ENCODE data around the gene TPO. TPM values are rescaled to one million over a fixed set of nuclear protein-coding genes. Genes with fewer than 3 reads are reported as not detected.
"Not testable (repeated sequence)": the region's sequence is repeated elsewhere in the genome, so short reads cannot be mapped to it uniquely, and the experiment has no call there.

Gene TPO
- total RNA-seq, 2 donors from 2014 or later = not detected

DNA sequence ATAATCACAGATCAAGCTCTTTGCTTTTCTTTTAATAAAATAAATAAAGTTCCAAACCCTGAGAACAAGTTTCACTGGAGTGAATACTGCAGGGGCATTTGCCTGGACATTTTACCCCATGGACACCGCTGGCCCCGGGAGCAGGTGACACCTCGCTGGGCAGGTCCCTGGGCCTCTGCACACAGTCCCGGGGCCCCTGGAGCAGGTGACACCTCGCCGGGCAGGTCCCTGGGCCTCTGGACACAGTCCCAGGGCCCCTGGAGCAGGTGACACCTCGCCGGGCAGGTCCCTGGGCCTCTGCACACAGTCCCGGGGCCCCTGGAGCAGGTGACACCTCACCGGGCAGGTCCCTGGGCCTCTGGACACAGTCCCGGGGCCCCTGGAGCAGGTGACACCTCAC lies 1.6 kb downstream of the TPO start:
- H3K9me3 Mint-ChIP-seq; H3K36me3 Mint-ChIP-seq (ENCODE audit: insufficient read depth in 2 of 2); H3K27me3 Mint-ChIP-seq (ENCODE audit: low read depth); H3K27ac Mint-ChIP-seq; ATAC-seq (replicated peaks in 1 of 2); H3K4me1 Mint-ChIP-seq (ENCODE audit: low read depth); DNase-seq; H3K4me3 Mint-ChIP-seq: not testable (repeated sequence)

DNA sequence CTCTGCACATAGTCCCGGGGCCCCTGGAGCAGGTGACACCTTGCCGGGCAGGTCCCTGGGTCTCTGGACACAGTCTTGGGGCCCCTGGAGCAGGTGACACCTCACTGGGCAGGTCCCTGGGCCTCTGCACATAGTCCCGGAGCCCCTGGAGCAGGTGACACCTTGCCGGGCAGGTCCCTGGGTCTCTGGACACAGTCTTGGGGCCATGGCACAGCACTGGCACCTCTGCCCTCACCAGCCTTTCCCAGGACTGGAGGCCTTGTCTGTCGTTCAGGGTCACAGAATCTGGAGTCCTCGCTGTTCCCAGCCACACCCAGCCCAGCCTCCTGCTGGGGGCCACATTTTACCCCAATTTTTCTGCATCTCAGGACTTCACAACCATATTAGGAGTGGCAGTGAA lies 2.2 kb downstream of the TPO start:
- Mint-ChIP-seq H3K4me1 (ENCODE audit: low read depth) (no peaks in the 10 kb centered on the region), H3K36me3 (ENCODE audit: insufficient read depth in 2 of 2) (no peaks in the 10 kb centered on the region), H3K4me3 (no peak overlapping the region), H3K27me3 (ENCODE audit: low read depth) (no peaks in the 10 kb centered on the region), H3K9me3 (no peaks in the 10 kb centered on the region), H3K27ac (no peak overlapping the region)
- ATAC-seq (replicated peaks in 1 of 2) = no peak
- DNase-seq = no peak

DNA sequence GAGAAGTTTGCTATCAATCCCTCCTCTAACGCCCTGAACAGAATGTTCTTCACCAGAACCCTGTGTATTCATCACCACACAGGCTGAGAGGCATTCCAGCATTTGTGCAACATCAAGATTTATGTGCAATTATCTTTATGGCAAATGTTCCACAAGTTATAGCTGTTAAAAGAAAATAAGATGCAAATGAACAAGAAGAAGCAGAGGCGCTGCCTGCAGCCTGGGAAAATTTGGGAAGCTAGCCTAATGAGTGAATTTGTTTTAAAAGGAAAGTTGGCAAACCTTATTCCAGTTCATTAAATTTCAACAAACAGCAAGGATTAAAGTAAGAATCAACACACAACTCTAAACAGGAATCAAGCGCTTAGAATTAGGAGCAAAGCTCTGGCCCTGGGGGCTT lies 5.3 kb downstream of the TPO start:
- Mint-ChIP-seq H3K36me3 (ENCODE audit: insufficient read depth in 2 of 2) (no peaks in the 10 kb centered on the region), H3K4me3 (no peak overlapping the region), H3K27ac (no peak overlapping the region), H3K27me3 (ENCODE audit: low read depth) (no peaks in the 10 kb centered on the region), H3K9me3 (no peaks in the 10 kb centered on the region), H3K4me1 (ENCODE audit: low read depth) (no peaks in the 10 kb centered on the region)
- no peak for ATAC-seq (replicated peaks in 1 of 2)
- no peak for DNase-seq

GRCh38 chr2:1420746-1421480 lies 7.7 kb downstream of the TPO start:
- peaks cover 7% of the 10 kb centered on the region for H3K27me3 Mint-ChIP-seq (ENCODE audit: low read depth)
- H3K9me3 Mint-ChIP-seq = no peaks in the 10 kb centered on the region
- H3K36me3 Mint-ChIP-seq (ENCODE audit: insufficient read depth in 2 of 2) = no peaks in the 10 kb centered on the region
- DNase-seq (no peak), ATAC-seq (replicated peaks in 1 of 2) (no peak)
- H3K4me3 Mint-ChIP-seq = no peak overlapping the region
- H3K27ac Mint-ChIP-seq = no peak overlapping the region
- no peaks in the 10 kb centered on the region for H3K4me1 Mint-ChIP-seq (ENCODE audit: low read depth)

DNA sequence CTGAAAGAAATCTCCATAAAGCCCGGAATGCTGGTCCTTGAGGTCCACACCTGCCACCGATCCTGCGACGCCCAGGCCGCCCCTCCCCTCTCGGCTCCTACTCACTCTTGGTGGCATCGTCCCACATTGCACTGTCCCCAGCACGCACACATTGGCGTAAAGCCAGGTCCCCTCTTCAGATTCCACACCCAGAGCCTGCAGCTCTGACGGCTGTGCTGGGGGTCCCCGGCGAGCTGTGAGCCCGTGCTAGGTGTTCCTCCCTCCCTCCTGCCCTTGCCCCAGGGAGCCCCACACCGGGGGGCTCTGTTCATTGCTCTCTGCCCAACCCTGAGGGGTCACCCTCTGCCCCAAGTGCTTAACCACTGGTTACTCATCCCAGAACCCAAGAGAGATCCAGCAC lies 8.5 kb downstream of the TPO start:
- Mint-ChIP-seq H3K27ac (no peak overlapping the region), H3K9me3 (no peaks in the 10 kb centered on the region), H3K4me3 (no peak overlapping the region), H3K27me3 (ENCODE audit: low read depth) (peaks cover 7% of the 10 kb centered on the region), H3K36me3 (ENCODE audit: insufficient read depth in 2 of 2) (no peaks in the 10 kb centered on the region), H3K4me1 (ENCODE audit: low read depth) (no peaks in the 10 kb centered on the region)
- DNase-seq = no peak
- no peak for ATAC-seq (replicated peaks in 1 of 2)

- Mint-ChIP-seq H3K9me3 (no peaks in the 10 kb centered on the region), H3K4me3 (no peak overlapping the region), H3K4me1 (ENCODE audit: low read depth) (no peaks in the 10 kb centered on the region), H3K27ac (no peak overlapping the region), H3K36me3 (ENCODE audit: insufficient read depth in 2 of 2) (no peaks in the 10 kb centered on the region), H3K27me3 (ENCODE audit: low read depth) (peaks cover 7% of the 10 kb centered on the region)
- ATAC-seq (replicated peaks in 1 of 2) (no peak), DNase-seq (no peak)
Observed at GRCh38 chr2:1422131-1422530, 8.9 kb downstream of the TPO start.

DNA sequence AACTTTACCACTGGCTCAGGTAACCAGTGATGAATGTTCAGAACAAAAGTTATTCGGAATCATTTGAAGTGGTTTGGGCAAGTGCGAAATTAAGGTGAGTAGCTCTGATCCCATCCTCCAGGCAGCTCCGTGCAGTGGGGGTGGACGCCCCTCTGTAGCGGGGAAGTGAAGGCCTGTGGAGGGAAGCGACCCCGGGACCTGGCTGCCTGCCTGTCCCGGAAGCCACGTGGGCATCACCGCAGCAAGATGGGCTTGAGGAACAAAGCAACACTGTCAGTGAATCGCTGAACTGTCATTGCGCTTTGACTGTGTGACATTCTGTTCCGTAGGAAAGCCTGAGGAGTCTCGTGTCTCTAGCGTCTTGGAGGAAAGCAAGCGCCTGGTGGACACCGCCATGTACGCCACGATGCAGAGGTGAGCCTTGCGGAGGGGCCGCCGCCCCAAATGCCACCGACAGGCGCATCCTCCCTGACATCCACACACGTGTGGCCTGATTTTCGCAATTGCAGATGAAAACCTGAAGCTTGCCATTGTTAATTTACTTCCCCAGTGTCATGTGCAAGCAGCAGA lies 9.5 kb downstream of the TPO start:
- Mint-ChIP-seq H3K36me3 (ENCODE audit: insufficient read depth in 2 of 2) (no peaks in the 10 kb centered on the region), H3K27me3 (ENCODE audit: low read depth) (peaks cover 7% of the 10 kb centered on the region), H3K9me3 (no peaks in the 10 kb centered on the region), H3K27ac (no peak overlapping the region), H3K4me1 (ENCODE audit: low read depth) (no peaks in the 10 kb centered on the region), H3K4me3 (no peak overlapping the region)
- ATAC-seq (replicated peaks in 1 of 2) = no peak
- no peak for DNase-seq

DNA sequence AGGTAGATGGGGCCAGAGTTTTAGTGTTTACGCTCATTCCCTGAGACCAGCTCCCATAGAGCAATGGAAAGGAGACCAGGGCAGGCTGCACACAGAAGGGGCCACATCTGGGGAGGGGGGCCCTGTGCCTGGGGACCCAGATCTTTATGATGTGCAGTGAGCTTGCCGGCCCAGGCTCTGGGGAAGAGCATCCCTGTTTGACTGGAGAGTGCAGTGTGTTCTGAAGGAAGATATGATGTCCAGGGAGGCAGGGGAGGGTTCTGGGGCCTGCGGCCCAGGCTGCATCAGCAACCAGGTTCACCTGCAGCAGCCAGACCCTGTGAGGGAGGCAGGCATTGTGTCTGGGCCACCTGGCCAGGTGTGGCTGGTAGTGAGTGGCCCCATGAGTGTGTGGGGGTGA lies 13.8 kb downstream of the TPO start:
- Mint-ChIP-seq H3K9me3 (no peaks in the 10 kb centered on the region), H3K4me1 (ENCODE audit: low read depth) (no peaks in the 10 kb centered on the region), H3K36me3 (ENCODE audit: insufficient read depth in 2 of 2) (no peaks in the 10 kb centered on the region), H3K4me3 (no peak overlapping the region), H3K27ac (no peak overlapping the region), H3K27me3 (ENCODE audit: low read depth) (peaks cover 7% of the 10 kb centered on the region)
- no peak for DNase-seq
- no peak for ATAC-seq (replicated peaks in 1 of 2)

GRCh38 chr2:1429895-1430294 lies 16.6 kb downstream of the TPO start:
- Mint-ChIP-seq H3K27me3 (ENCODE audit: low read depth) (peaks cover 6% of the 10 kb centered on the region), H3K4me1 (ENCODE audit: low read depth) (no peaks in the 10 kb centered on the region), H3K9me3 (no peaks in the 10 kb centered on the region), H3K36me3 (ENCODE audit: insufficient read depth in 2 of 2) (no peaks in the 10 kb centered on the region), H3K27ac (no peak overlapping the region), H3K4me3 (no peak overlapping the region)
- ATAC-seq (replicated peaks in 1 of 2) (no peak), DNase-seq (no peak)

- no peak for ATAC-seq (replicated peaks in 1 of 2)
- H3K4me3 Mint-ChIP-seq = no peak overlapping the region
Observed at GRCh38 chr2:1430491-1430890, 17.2 kb downstream of the TPO start.

GRCh38 chr2:1431886-1432400 lies 18.7 kb downstream of the TPO start:
- no peaks in the 10 kb centered on the region for H3K27me3 Mint-ChIP-seq (ENCODE audit: low read depth)
- H3K4me3 Mint-ChIP-seq = no peak overlapping the region
- ATAC-seq (replicated peaks in 1 of 2) (no peak), DNase-seq (no peak)
- H3K4me1 Mint-ChIP-seq (ENCODE audit: low read depth) = no peaks in the 10 kb centered on the region
- no peaks in the 10 kb centered on the region for H3K9me3 Mint-ChIP-seq
- H3K27ac Mint-ChIP-seq = no peak overlapping the region
- H3K36me3 Mint-ChIP-seq (ENCODE audit: insufficient read depth in 2 of 2) = no peaks in the 10 kb centered on the region

More at GRCh38 chr2:1430491-1430890, 17.2 kb downstream of the TPO start:
- no peaks in the 10 kb centered on the region for H3K9me3 Mint-ChIP-seq
- no peaks in the 10 kb centered on the region for H3K27me3 Mint-ChIP-seq (ENCODE audit: low read depth)
- H3K36me3 Mint-ChIP-seq (ENCODE audit: insufficient read depth in 2 of 2) = no peaks in the 10 kb centered on the region
- no peaks in the 10 kb centered on the region for H3K4me1 Mint-ChIP-seq (ENCODE audit: low read depth)
- no peak overlapping the region for H3K27ac Mint-ChIP-seq
- no peak for DNase-seq

GRCh38 chr2:1432726-1433125 lies 19.5 kb downstream of the TPO start:
- H3K4me1 Mint-ChIP-seq (ENCODE audit: low read depth) = no peaks in the 10 kb centered on the region
- H3K9me3 Mint-ChIP-seq = no peaks in the 10 kb centered on the region
- DNase-seq = no peak
- no peak overlapping the region for H3K4me3 Mint-ChIP-seq
- no peaks in the 10 kb centered on the region for H3K36me3 Mint-ChIP-seq (ENCODE audit: insufficient read depth in 2 of 2)
- no peaks in the 10 kb centered on the region for H3K27me3 Mint-ChIP-seq (ENCODE audit: low read depth)
- no peak for ATAC-seq (replicated peaks in 1 of 2)
- no peak overlapping the region for H3K27ac Mint-ChIP-seq

DNA sequence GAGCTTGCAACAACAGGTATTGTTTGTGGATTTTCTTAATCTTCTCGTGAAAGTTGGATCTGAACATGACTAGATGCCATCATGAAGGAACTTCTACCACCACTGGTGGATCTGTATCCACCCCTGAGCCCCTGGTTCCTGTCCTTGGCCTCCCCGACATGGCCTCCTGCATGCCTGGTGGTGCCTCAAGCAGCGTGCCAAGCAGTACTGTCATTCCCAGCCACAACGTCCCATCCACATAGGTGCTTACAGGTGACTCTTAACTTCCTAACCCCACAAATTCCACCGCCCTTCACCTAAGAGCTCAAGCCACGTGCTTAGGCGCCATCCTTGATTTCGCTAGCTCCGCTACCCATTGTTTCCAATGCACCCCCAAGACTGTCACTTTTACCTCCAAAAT lies 23.1 kb downstream of the TPO start:
- ATAC-seq (replicated peaks in 1 of 2) = no peak
- DNase-seq = no peak
- no peaks in the 10 kb centered on the region for H3K9me3 Mint-ChIP-seq
- no peak overlapping the region for H3K4me3 Mint-ChIP-seq
- H3K4me1 Mint-ChIP-seq (ENCODE audit: low read depth) = no peaks in the 10 kb centered on the region
- H3K36me3 Mint-ChIP-seq (ENCODE audit: insufficient read depth in 2 of 2) = no peaks in the 10 kb centered on the region
- no peaks in the 10 kb centered on the region for H3K27me3 Mint-ChIP-seq (ENCODE audit: low read depth)
- no peak overlapping the region for H3K27ac Mint-ChIP-seq

GRCh38 chr2:1437101-1437500 lies 23.8 kb downstream of the TPO start:
- Mint-ChIP-seq H3K27me3 (ENCODE audit: low read depth) (no peaks in the 10 kb centered on the region), H3K4me3 (no peak overlapping the region), H3K4me1 (ENCODE audit: low read depth) (no peaks in the 10 kb centered on the region), H3K27ac (no peak overlapping the region), H3K9me3 (no peaks in the 10 kb centered on the region), H3K36me3 (ENCODE audit: insufficient read depth in 2 of 2) (no peaks in the 10 kb centered on the region)
- ATAC-seq (replicated peaks in 1 of 2) = no peak
- DNase-seq = no peak

All from activated T-cell treated with anti-CD3 and anti-CD28 coated beads, Interleukin-2, amount 50 U/mL, for 72 hours (primary cell).